ENCODE data around the gene CHMP4A. TPM values are rescaled to one million over a fixed set of nuclear protein-coding genes. Genes with fewer than 3 reads are reported as not detected.
A peak's percentile ranks its signal among the peaks of the same experiment; 100 is the strongest.
"Not testable (repeated sequence)": the region's sequence is repeated elsewhere in the genome, so short reads cannot be mapped to it uniquely, and the experiment has no call there.

CHMP4A gene
- total RNA-seq, 2 donors from 2014 or later = 105 to 119 TPM

DNA sequence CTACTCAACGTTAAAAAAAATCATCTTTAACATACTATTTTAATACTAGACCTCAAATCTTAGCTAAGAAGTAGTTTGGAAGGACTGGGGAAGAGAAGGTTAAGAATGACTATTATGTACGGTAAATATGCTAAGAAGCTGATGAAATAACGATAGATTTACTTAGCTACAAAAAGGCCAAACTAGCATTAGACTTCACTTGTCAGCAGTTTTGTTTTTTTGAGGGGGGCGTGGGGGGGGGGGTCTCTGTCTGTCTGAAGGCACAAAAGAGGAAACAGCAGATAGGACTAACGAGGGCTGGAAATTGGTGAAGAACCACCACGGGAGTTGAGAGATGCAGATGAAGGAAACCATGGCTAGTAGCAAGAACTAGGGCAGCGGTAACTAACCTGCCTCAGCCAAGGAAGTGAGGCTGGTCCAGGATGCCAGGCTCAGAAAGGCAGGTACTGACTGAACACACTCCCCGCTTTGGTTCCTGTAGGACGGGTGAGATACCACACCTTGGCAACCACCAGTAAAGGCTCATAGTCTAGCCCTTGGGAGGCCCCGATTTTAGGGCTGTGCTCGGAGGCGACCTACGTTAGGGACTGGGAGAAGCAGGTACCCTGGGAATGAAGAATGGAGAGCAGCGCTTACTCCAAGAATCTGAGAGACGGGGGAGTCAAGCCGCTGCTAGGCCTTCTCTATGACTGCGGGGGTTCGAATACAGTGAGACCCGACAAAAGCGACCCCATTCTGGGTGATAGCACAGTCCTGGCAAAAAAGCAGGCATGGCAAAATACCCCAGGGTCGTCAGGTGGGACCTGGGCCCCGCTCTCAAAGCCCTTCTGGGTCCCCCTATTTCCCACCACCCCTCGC, 18.2 kb upstream of the CHMP4A start:
- Mint-ChIP-seq H3K4me1 (ENCODE audit: low read depth) (peaks cover 63% of the 10 kb centered on the region), H3K9me3 (no peaks in the 10 kb centered on the region), H3K27me3 (ENCODE audit: low read depth) (no peaks in the 10 kb centered on the region), H3K4me3 (peak overlapping the region; percentile 71 to 84), H3K27ac (peak overlapping the region; percentile 85), H3K36me3 (ENCODE audit: insufficient read depth in 2 of 2) (peaks cover 9% of the 10 kb centered on the region in 2 donors)
- ATAC-seq (replicated peaks in 1 of 2) (peak; percentile 22 to 27), DNase-seq (peak; percentile 29 to 30)

DNA sequence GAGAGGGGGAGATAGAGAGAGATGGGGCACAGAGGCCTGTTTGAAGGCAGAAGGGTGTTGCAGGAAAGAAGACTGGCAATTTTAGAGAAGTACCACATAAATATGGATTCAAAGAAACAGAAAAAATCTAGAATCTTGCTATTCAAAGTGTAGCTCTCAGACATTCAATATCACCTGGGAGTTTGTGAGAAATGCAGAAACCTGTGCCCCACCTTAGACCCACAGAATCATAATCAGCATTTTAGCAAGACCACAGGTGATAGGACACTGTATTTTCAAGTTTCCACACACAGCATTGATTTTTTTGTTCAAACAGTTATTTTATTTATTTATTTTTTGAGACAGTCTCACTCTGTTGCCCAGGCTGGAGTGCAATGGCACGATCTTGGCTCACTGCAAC, 15.6 kb upstream of the CHMP4A start:
- no peak for DNase-seq
- H3K27me3 Mint-ChIP-seq (ENCODE audit: low read depth) = no peaks in the 10 kb centered on the region
- H3K4me3 Mint-ChIP-seq = no peak overlapping the region
- H3K27ac Mint-ChIP-seq = peak overlapping the region; percentile 36
- H3K9me3 Mint-ChIP-seq = no peaks in the 10 kb centered on the region
- H3K36me3 Mint-ChIP-seq (ENCODE audit: insufficient read depth in 2 of 2) = peaks cover 6 to 15% of the 10 kb centered on the region in 2 donors
- H3K4me1 Mint-ChIP-seq (ENCODE audit: low read depth) = peaks cover 57% of the 10 kb centered on the region
- ATAC-seq (replicated peaks in 1 of 2) = no peak

DNA sequence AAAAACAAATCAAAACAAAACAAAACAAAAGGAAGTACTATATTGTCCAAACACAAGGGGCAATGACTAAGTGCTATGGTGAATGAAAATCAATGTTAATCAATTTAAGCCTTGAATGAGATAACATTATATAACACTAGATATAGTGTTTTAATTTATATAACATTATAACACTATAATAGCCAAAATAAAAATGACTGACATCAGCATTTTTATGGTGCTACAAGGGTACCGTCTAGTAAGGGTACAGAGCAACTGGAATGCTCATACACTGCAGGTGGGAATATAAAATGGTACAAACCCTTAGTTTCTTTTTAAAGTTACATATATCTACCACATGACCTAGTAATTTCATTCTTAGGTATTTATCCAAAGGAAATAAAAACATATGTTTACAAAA, 13.2 kb upstream of the CHMP4A start:
- Mint-ChIP-seq H3K27ac (peak overlapping the region; percentile 94), H3K9me3 (no peaks in the 10 kb centered on the region), H3K4me1 (ENCODE audit: low read depth) (peaks cover 47% of the 10 kb centered on the region), H3K4me3 (peak overlapping the region in 1 of 2 donors; percentile 52), H3K27me3 (ENCODE audit: low read depth) (no peaks in the 10 kb centered on the region), H3K36me3 (ENCODE audit: insufficient read depth in 2 of 2) (peaks cover 4 to 13% of the 10 kb centered on the region in 2 donors)
- ATAC-seq (replicated peaks in 1 of 2) = no peak
- no peak for DNase-seq

DNA sequence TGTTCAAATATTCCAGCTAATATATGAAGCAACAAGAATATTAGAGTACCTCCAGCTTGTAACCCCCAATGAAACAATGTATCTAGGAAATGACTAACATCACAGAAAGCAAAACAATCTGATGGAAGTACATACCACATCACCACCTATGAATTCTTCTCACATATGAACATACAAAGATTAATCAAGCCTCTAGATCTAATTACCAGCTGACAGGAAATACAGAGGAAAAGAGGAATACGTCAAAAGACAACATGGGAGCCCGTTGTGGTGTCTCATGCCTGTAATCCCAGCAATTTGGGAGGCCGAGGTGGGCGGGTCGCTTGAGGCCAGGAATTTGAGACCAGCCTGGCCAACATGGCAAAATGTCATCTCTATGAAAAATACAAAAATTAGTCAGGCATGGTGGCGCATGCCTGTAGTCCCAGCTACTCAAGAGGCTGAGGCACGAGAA, 11.4 kb upstream of the CHMP4A start:
- Mint-ChIP-seq H3K27me3 (ENCODE audit: low read depth) (no peaks in the 10 kb centered on the region), H3K4me3 (no peak overlapping the region), H3K9me3 (no peaks in the 10 kb centered on the region), H3K27ac (peak overlapping the region; percentile 56), H3K36me3 (ENCODE audit: insufficient read depth in 2 of 2) (peaks cover 4 to 13% of the 10 kb centered on the region in 2 donors), H3K4me1 (ENCODE audit: low read depth) (peaks cover 40% of the 10 kb centered on the region)
- ATAC-seq (replicated peaks in 1 of 2) (no peak), DNase-seq (no peak)

DNA sequence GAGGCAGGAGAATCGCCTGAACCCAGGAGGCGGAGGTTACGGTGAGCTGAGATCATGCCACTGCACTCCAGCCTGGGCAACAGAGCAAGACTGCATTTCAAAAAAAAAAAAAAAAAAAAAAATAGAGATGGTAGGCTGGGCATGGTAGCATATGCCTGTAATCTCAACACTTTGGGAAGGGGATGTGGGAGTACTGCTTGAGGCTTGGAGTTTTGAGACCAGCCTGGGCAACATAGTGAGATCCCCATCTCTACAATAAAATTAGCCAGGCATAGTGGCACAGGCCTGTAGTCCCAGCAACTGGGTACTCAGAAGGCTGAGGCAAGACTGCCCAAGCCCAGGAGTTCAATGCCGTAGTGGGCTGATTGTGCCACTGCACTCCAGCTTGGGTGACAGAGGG, 9.7 kb upstream of the CHMP4A start:
- H3K4me1 Mint-ChIP-seq (ENCODE audit: low read depth) = peaks cover 30% of the 10 kb centered on the region
- not testable (repeated sequence) for DNase-seq; H3K27ac Mint-ChIP-seq; ATAC-seq (replicated peaks in 1 of 2); H3K4me3 Mint-ChIP-seq; H3K9me3 Mint-ChIP-seq; H3K27me3 Mint-ChIP-seq (ENCODE audit: low read depth)
- H3K36me3 Mint-ChIP-seq (ENCODE audit: insufficient read depth in 2 of 2) = peaks cover 4 to 12% of the 10 kb centered on the region in 2 donors

DNA sequence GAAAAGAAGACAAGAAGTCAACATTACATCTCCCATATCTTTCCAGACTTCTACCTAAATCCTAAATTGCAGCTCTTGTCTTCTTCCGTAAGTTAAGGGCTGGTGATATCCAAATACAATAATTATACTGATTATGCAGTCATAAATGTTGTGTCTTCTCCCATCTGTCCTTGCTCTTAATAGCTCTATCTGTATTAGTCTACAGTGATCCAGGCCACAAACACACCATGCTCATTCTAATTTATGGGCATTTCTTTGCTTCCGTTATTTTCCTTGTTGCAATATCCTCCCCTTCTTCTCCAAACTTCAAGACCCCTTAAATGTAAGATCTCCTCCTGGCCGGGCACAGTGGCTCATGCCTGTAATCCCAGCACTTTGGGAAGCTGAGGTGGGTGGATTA, 6.2 kb upstream of the CHMP4A start:
- ATAC-seq (replicated peaks in 1 of 2) (no peak), DNase-seq (no peak)
- H3K36me3 Mint-ChIP-seq (ENCODE audit: insufficient read depth in 2 of 2) = peaks cover 0 to 3% of the 10 kb centered on the region in 2 donors
- H3K27me3 Mint-ChIP-seq (ENCODE audit: low read depth) = no peaks in the 10 kb centered on the region
- H3K4me1 Mint-ChIP-seq (ENCODE audit: low read depth) = peaks cover 24% of the 10 kb centered on the region
- H3K27ac Mint-ChIP-seq = no peak overlapping the region
- H3K4me3 Mint-ChIP-seq = no peak overlapping the region
- H3K9me3 Mint-ChIP-seq = no peaks in the 10 kb centered on the region

DNA sequence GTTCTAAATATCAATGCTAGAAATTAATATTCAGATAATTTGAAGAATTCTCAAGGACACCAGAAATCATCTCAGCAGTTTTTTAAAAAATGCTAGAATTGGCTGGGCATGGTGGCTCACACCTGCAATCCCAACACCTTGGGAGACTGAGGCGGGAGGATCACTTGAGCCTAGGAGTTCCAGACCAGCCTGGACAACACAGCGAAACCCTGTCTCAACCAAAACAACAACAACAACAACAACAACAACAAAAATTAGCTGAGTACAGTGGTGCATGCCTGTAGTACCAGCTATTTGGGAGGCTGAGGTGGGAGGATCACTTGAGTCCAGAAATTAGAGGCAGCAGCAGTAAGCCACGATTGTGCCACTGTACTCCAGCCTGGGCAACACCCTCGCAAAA, 5.8 kb upstream of the CHMP4A start:
- H3K9me3 Mint-ChIP-seq = no peaks in the 10 kb centered on the region
- H3K27ac Mint-ChIP-seq = no peak overlapping the region
- no peak for ATAC-seq (replicated peaks in 1 of 2)
- no peak overlapping the region for H3K4me3 Mint-ChIP-seq
- peaks cover 0 to 1% of the 10 kb centered on the region in 2 donors for H3K36me3 Mint-ChIP-seq (ENCODE audit: insufficient read depth in 2 of 2)
- no peaks in the 10 kb centered on the region for H3K27me3 Mint-ChIP-seq (ENCODE audit: low read depth)
- no peak for DNase-seq
- peaks cover 26% of the 10 kb centered on the region for H3K4me1 Mint-ChIP-seq (ENCODE audit: low read depth)

DNA sequence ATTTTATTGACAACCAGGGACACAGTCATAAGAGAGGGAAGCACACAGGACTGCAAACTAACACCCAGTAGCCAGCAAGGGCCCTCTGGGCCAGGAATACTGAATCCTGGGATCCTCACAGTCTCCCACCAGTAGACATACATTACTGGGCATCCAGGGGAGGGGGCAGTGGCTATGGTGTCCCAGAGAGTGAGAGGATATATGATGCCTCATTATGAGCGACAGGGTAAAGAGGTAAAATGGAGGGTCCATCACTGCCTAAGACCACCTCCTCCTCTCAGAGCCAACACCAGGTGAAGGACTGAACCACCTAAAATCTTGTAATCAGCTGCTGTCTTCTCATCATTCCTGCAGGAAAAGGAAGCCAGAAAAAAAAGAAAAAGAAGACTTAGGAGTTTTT, 3.6 kb upstream of the CHMP4A start:
- H3K9me3 Mint-ChIP-seq; H3K27me3 Mint-ChIP-seq (ENCODE audit: low read depth); ATAC-seq (replicated peaks in 1 of 2); H3K36me3 Mint-ChIP-seq (ENCODE audit: insufficient read depth in 2 of 2); DNase-seq; H3K4me3 Mint-ChIP-seq: not testable (repeated sequence)
- Mint-ChIP-seq H3K4me1 (ENCODE audit: low read depth) (peaks cover 40% of the 10 kb centered on the region), H3K27ac (peak overlapping the region; percentile 93)

DNA sequence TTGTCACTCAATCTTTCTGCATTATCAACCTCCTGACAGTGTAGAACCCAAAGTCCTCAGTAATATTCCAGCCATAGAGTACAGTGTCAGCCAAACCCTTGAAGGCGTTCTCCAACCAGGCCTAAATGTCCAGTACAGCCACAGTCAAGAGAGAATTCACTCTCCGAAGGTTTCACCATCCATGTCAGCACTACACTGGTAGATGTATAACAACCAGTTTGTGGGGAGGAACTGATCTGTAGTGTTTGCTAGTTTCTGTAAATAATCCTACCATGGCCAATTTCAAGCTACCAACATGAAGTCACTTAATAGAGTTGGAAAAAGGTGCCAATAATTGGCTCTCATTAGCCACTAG, 3.0 kb upstream of the CHMP4A start:
- Mint-ChIP-seq H3K36me3 (ENCODE audit: insufficient read depth in 2 of 2) (peaks cover 5% of the 10 kb centered on the region in 2 donors), H3K4me1 (ENCODE audit: low read depth) (peaks cover 45% of the 10 kb centered on the region), H3K27ac (peak overlapping the region; percentile 93), H3K4me3 (peak overlapping the region; percentile 79 to 91), H3K9me3 (no peaks in the 10 kb centered on the region), H3K27me3 (ENCODE audit: low read depth) (no peaks in the 10 kb centered on the region)
- no peak for DNase-seq
- no peak for ATAC-seq (replicated peaks in 1 of 2)

DNA sequence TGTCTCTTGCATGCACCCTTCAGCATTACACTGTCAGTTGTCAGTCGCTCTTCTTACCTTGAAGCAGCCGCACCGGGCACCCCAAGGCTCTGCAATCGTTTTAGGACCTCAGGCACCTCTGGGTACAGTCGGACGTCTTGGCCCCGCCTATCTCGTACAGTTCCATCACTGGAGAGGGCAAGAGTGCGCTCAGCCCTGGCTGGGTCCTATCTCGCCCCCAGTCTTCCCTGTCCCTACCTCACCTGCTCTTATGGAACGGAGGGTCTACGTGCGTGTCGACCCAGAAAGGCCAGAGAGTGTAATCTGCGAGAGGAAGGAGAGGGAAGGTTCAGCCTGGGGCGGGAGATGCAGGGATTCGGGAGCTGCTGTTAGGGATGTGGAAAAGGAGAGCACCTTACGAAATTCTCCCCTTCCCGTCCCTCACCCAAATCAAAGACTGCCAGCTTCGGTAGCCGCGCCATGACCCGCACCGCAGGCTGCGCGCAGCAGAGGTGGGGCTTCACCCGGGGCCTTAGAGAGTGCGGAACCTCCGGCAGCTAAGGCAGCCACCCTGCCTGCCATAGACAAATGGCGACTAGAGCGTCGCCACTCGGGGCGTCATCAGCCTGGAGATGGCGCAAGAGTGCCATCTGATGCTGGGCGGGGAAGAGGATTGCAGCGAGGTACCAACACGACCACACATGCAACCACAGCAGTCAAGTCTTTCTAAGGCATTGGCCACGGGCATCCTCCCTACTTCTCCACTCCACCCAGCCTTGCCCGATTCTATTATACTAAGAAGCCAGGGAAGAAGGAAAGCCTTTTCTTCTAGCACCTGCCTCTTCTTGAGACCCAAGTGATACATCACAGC, 2.4 kb upstream of the CHMP4A start, which contains the start of gene MDP1:
Gene MDP1 (minus strand): TSS at position 572 of the 850 bp plus-strand sequence. CDS start 111 bp downstream, at position 461.
- DNase-seq (peak; percentile 88 to 89), ATAC-seq (replicated peaks in 1 of 2) (peak; percentile 76 to 77)
- peaks cover 50% of the 10 kb centered on the region for H3K4me1 Mint-ChIP-seq (ENCODE audit: low read depth)
- H3K4me3 Mint-ChIP-seq = peak within 1 kb of the TSS; percentile 79 to 91
- H3K27ac Mint-ChIP-seq = peak within 1 kb of the TSS; percentile 93
- peaks cover 5 to 9% of the 10 kb centered on the region in 2 donors for H3K36me3 Mint-ChIP-seq (ENCODE audit: insufficient read depth in 2 of 2)
- H3K27me3 Mint-ChIP-seq (ENCODE audit: low read depth) = no peaks in the 10 kb centered on the region
- no peaks in the 10 kb centered on the region for H3K9me3 Mint-ChIP-seq

DNA sequence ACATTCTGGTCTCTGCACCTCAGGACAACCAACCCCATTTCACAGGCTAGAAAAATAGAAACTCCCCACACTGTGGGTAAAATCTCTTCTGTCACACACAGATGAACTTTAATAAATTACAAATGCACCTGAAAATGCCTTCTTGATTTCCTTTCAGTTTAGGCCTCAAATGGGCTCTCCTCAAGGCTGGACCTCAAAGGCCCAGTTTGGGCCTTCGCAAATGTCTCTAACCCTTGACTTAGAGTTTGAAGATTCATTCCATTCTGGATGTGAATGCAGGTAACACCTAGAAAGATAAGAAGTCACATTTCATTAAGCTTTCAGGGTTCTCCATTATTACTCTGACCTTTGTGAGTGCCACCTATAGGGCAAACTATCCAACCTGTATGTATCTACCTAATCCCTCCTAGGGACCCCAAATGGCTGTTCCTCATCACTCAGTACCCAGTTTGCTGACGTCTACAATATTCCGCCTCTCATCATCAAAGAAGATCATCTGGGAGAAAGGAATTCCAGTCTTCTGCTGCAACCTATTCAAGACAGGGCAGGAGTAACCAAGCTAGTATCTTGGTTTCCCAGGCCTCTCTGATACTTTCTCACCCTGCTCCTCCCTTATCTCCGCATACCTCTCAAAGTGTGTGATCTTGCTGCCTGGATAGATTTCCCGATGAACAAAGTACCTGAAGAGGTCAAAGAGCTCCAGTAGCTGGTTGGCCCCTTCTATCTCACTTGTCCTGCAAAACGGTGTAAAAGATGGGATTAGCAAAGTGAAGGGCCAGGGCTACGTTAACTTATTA, 776 bp upstream of the CHMP4A start:
- ATAC-seq (replicated peaks in 1 of 2) (no peak), DNase-seq (no peak)
- Mint-ChIP-seq H3K9me3 (no peaks in the 10 kb centered on the region), H3K27ac (peak overlapping the region; percentile 93), H3K36me3 (ENCODE audit: insufficient read depth in 2 of 2) (peaks cover 13 to 16% of the 10 kb centered on the region in 2 donors), H3K4me1 (ENCODE audit: low read depth) (peaks cover 58% of the 10 kb centered on the region), H3K27me3 (ENCODE audit: low read depth) (no peaks in the 10 kb centered on the region), H3K4me3 (peak overlapping the region; percentile 79 to 91)

DNA sequence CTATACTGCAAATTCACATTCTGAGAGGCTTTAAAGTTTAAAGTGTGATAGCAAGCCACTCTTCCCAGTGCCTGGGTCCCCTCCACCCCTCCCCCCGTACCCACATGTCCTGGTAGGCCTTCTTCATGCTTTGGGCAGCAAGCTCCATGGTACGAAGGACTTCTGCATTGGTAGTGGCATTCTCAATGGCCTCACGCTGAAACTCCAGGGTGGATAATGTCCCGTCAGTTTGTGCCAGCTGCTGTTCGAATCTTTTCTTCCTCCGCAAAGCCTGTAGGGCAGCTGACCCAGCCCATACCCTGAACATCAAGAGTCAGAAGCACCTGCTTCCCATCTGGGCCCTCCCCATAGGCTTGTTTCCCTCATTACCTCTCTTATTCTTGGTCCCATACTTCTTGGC, 2.0 kb downstream of the CHMP4A start:
- H3K9me3 Mint-ChIP-seq = no peaks in the 10 kb centered on the region
- ATAC-seq (replicated peaks in 1 of 2) (no peak), DNase-seq (no peak)
- H3K4me3 Mint-ChIP-seq = no peak overlapping the region
- peaks cover 18 to 33% of the 10 kb centered on the region in 2 donors for H3K36me3 Mint-ChIP-seq (ENCODE audit: insufficient read depth in 2 of 2)
- no peak overlapping the region for H3K27ac Mint-ChIP-seq
- H3K4me1 Mint-ChIP-seq (ENCODE audit: low read depth) = peaks cover 63% of the 10 kb centered on the region
- no peaks in the 10 kb centered on the region for H3K27me3 Mint-ChIP-seq (ENCODE audit: low read depth)

All from activated T-cell treated with anti-CD3 and anti-CD28 coated beads, Interleukin-2, amount 50 U/mL, for 72 hours (primary cell).